Neural progenitor cell (in vitro differentiated cells): ENCODE measurements around the gene CLEC7A. TPM values are rescaled to one million over a fixed set of nuclear protein-coding genes. Genes with fewer than 3 reads are reported as not detected.

ENCODE experiments used
- DNase-seq: peaks from one replicate; pipeline ENCODE4 v3.0.0-alpha.2; 2016; ENCODE audit warnings: low spot score
- H2AFZ ChIP-seq: fragments of 200-600 bp; sonication (generic); replicated peaks from 2 replicates; pipeline ENCODE4 v1.6.1; 2016; ENCODE audit warnings: antibody characterized with exemption
- H3F3A ChIP-seq: fragments of 200-600 bp; sonication (generic); 2 replicates; pipeline ENCODE4 v1.6.1; 2016; ENCODE audit warnings: antibody characterized with exemption, low read depth
- H3K27ac ChIP-seq: fragments of 200-600 bp; sonication (generic); 2 replicates; pipeline ENCODE4 v1.5.1; 2016; ENCODE audit warnings: mild to moderate bottlenecking
- H3K27me3 ChIP-seq: fragments of 200-600 bp; sonication (generic); 2 replicates; pipeline ENCODE4 v1.6.1; 2016; ENCODE audit warnings: mild to moderate bottlenecking, moderate library complexity
- H3K36me3 ChIP-seq: fragments of 200-600 bp; sonication (generic); 2 replicates; pipeline ENCODE4 v1.5.1; 2016
- H3K4me1 ChIP-seq: fragments of 200-600 bp; sonication (generic); 2 replicates; pipeline ENCODE4 v1.6.1; 2016; ENCODE audit warnings: mixed run types
- H3K4me2 ChIP-seq: fragments of 200-600 bp; sonication (generic); 2 replicates; pipeline ENCODE4 v1.6.1; 2016
- H3K4me3 ChIP-seq: fragments of 200-600 bp; sonication (generic); 2 replicates; pipeline ENCODE4 v1.5.1; 2016
- H3K79me2 ChIP-seq: fragments of 200-600 bp; sonication (generic); 2 replicates; pipeline ENCODE4 v1.6.1; 2016; ENCODE audit warnings: low read depth
- H3K9ac ChIP-seq: fragments of 200-600 bp; sonication (generic); 2 replicates; pipeline ENCODE4 v1.6.1; 2016
- H3K9me3 ChIP-seq: fragments of 200-600 bp; sonication (generic); 2 replicates; pipeline ENCODE4 v1.5.1; 2016; ENCODE audit warnings: low read depth
- H4K20me1 ChIP-seq: fragments of 200-600 bp; sonication (generic); 2 replicates; pipeline ENCODE4 v1.6.1; 2016; ENCODE audit warnings: low read depth
- H3K27ac Mint-ChIP-seq: 3 replicates; pipeline ENCODE4 v1.8.0; 2021; ENCODE audit warnings: mixed read lengths
- H3K27me3 Mint-ChIP-seq: 2 replicates; pipeline ENCODE4 v1.8.0; 2022; ENCODE audit warnings: low read depth, mild to moderate bottlenecking, inconsistent platforms, moderate library complexity, mixed read lengths; ENCODE audit not compliant: insufficient read depth
- H3K36me3 Mint-ChIP-seq: 3 replicates; pipeline ENCODE4 v1.8.0; 2021; ENCODE audit warnings: mixed read lengths
- H3K4me1 Mint-ChIP-seq: 3 replicates; pipeline ENCODE4 v1.8.0; 2021; ENCODE audit warnings: mixed read lengths
- H3K4me3 Mint-ChIP-seq: 3 replicates; pipeline ENCODE4 v1.8.0; 2021; ENCODE audit warnings: mild to moderate bottlenecking, moderate library complexity, mixed read lengths
- H3K9me3 Mint-ChIP-seq: 3 replicates; pipeline ENCODE4 v1.8.0; 2020; ENCODE audit warnings: mixed read lengths
- CTCF ChIP-seq: fragments of 200-600 bp; sonication (generic); IDR thresholded peaks from 2 replicates; pipeline ENCODE4 v1.5.1; 2017; ENCODE audit warnings: antibody characterized with exemption, mild to moderate bottlenecking
- EZH2 ChIP-seq: fragments of 200-600 bp; sonication (generic); IDR thresholded peaks from 2 replicates; pipeline ENCODE4 v1.6.1; 2017; ENCODE audit warnings: antibody characterized with exemption, mild to moderate bottlenecking, moderate library complexity
- EZH2phosphoT487 ChIP-seq: fragments of 200-600 bp; sonication (generic); IDR thresholded peaks from 2 replicates; pipeline ENCODE4 v1.6.1; 2017; ENCODE audit warnings: antibody characterized with exemption
- total RNA-seq: library from RNA; depleted of rRNA; stranded (reverse); fragments of >200 nt; gene quantifications from 2 replicates; pipeline ENCODE4 v1.2.3, GENCODE V29; 2015; ENCODE audit warnings: low replicate concordance

CLEC7A gene
- total RNA-seq, 1 donor from 2014 or later, result not detected

- no peaks in the 10 kb centered on the region for H3K27me3 ChIP-seq
- Mint-ChIP-seq H3K27ac (no peak overlapping the region), H3K4me1 (peaks cover 10% of the 10 kb centered on the region), H3K36me3 (no peaks in the 10 kb centered on the region), H3K27me3 (no peaks in the 10 kb centered on the region), H3K9me3 (no peaks in the 10 kb centered on the region), H3K4me3 (no peak overlapping the region)
- no peak for DNase-seq
- no peaks in the 10 kb centered on the region for H3F3A ChIP-seq
- no peaks in the 10 kb centered on the region for H4K20me1 ChIP-seq
- no peak overlapping the region for H3K4me3 ChIP-seq
- no peaks in the 10 kb centered on the region for H3K79me2 ChIP-seq
- no peak overlapping the region for H3K27ac ChIP-seq
- no peaks in the 10 kb centered on the region for H3K4me1 ChIP-seq
- H3K36me3 ChIP-seq, result no peaks in the 10 kb centered on the region
- H3K9me3 ChIP-seq, result no peaks in the 10 kb centered on the region
- TF ChIP-seq EZH2phosphoT487 (no peak), EZH2 (no peak)
- H2AFZ ChIP-seq, result no peak overlapping the region
- H3K9ac ChIP-seq, result no peak overlapping the region
- H3K4me2 ChIP-seq, result no peak overlapping the region
Observed at GRCh38 chr12:10175846-10176636, 46.0 kb upstream of the CLEC7A start.

GRCh38 chr12:10174986-10175614, 45.1 kb upstream of the CLEC7A start:
- Histone ChIP-seq H3K9me3 (no peaks in the 10 kb centered on the region), H3K36me3 (no peaks in the 10 kb centered on the region), H3K9ac (no peak overlapping the region), H3K4me2 (no peak overlapping the region), H3K27me3 (no peaks in the 10 kb centered on the region), H3F3A (no peaks in the 10 kb centered on the region), H3K4me3 (no peak overlapping the region), H2AFZ (no peak overlapping the region), H3K4me1 (no peaks in the 10 kb centered on the region), H3K27ac (no peak overlapping the region), H4K20me1 (no peaks in the 10 kb centered on the region), H3K79me2 (no peaks in the 10 kb centered on the region)
- H3K27me3 Mint-ChIP-seq, result no peaks in the 10 kb centered on the region
- H3K9me3 Mint-ChIP-seq, result no peaks in the 10 kb centered on the region
- H3K27ac Mint-ChIP-seq, result no peak overlapping the region
- no peak overlapping the region for H3K4me3 Mint-ChIP-seq
- no peak for DNase-seq
- H3K36me3 Mint-ChIP-seq, result no peaks in the 10 kb centered on the region
- peaks cover 10% of the 10 kb centered on the region for H3K4me1 Mint-ChIP-seq
- TF ChIP-seq CTCF, result no peak
- TF ChIP-seq EZH2phosphoT487, result no peak
- TF ChIP-seq EZH2, result no peak

GRCh38 chr12:10171973-10172728, 42.2 kb upstream of the CLEC7A start, which contains the start of gene OLR1:
OLR1 (minus strand) TSS chr12:10172132; CDS start chr12:10172077, 55 bp downstream.
- H3K4me1 Mint-ChIP-seq, result peaks cover 3% of the 10 kb centered on the region

More at GRCh38 chr12:10171973-10172728, 42.2 kb upstream of the CLEC7A start, which contains the start of gene OLR1:
- Mint-ChIP-seq H3K4me3 (no peak within 1 kb of the TSS), H3K9me3 (no peaks in the 10 kb centered on the region), H3K27ac (no peak within 1 kb of the TSS), H3K36me3 (no peaks in the 10 kb centered on the region), H3K27me3 (peaks cover 3% of the 10 kb centered on the region)
- no peaks in the 10 kb centered on the region for H3K36me3 ChIP-seq
- H2AFZ ChIP-seq, result no peak within 1 kb of the TSS
- TF ChIP-seq EZH2 (no peak), EZH2phosphoT487 (no peak), CTCF (no peak)
- no peak within 1 kb of the TSS for H3K27ac ChIP-seq
- H3K27me3 ChIP-seq, result no peaks in the 10 kb centered on the region
- no peak within 1 kb of the TSS for H3K4me3 ChIP-seq
- H3F3A ChIP-seq, result no peaks in the 10 kb centered on the region
- no peaks in the 10 kb centered on the region for H3K9me3 ChIP-seq
- H3K4me1 ChIP-seq, result no peaks in the 10 kb centered on the region
- DNase-seq, result no peak
- no peaks in the 10 kb centered on the region for H4K20me1 ChIP-seq
- no peak within 1 kb of the TSS for H3K4me2 ChIP-seq
- H3K9ac ChIP-seq, result no peak within 1 kb of the TSS
- H3K79me2 ChIP-seq, result no peaks in the 10 kb centered on the region
